ENCODE data around the gene TBC1D8B.

The TBC1D8B gene

DNA sequence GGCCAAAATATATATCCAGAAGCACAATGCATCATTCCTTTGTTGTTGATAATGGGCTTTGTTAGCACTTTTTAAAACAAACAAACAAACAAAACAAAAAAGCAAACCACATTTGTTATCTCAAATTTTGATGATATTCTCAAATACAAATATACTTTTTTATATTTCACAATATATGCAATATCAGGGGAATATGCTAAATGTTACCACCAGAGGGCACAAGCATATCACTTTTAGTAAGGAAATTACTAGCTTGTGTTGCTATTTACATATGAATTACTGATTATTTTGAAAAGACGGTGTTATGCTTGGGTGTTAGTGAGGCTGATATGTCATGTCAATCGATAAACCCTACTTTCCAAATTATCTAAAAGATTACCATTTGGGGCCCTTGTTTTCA is 71.6 kb downstream of the TBC1D8B start:
- CTCF ChIA-PET = interaction anchor here (0.6 to 2.1 kb wide), 7 partner anchors 11 to 247 kb away, joined by 3 to 8 read pairs (median 3); no protein-coding TSS in a partner anchor
- TF ChIP-seq FOXA1 (IDR thresholded peaks at IDR 0.05) (no peak), SUZ12 (IDR thresholded peaks at IDR 0.05) (no peak), HDGF (IDR thresholded peaks at IDR 0.05; ENCODE audit: borderline replicate concordance) (no peak), BHLHE40 (IDR thresholded peaks at IDR 0.05; ENCODE audit: borderline replicate concordance) (no peak), FOXM1 (IDR thresholded peaks at IDR 0.05; ENCODE audit: borderline replicate concordance) (no peak), ZNF384 (IDR thresholded peaks at IDR 0.05) (no peak)
- POLR2A ChIA-PET = no interaction called here
- no peak for DNase-seq (ENCODE audit: extremely low spot score)

DNA sequence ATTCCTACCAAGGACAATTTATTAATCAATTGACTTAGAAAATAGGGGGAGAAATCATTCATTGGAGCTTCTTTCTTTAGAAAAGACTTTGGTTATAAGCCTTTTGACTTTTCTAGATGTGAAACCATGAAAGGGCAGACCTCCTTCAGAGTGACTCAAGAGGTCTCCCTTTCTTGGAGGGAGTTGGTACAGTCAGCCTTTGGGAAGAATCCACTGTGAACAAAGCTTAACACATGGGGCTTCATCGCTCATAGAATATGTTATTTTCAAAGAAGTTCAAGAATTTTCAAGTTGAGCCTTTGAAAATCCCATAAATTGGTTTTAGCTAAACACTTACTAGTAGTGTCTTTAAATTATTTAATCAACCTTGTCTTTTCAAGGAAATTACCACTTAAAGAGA is 72.7 kb downstream of the TBC1D8B start:
- TF ChIP-seq SUZ12 (IDR thresholded peaks at IDR 0.05) (no peak), FOXM1 (IDR thresholded peaks at IDR 0.05; ENCODE audit: borderline replicate concordance) (no peak), NFRKB (IDR thresholded peaks at IDR 0.05) (no peak), HDGF (IDR thresholded peaks at IDR 0.05; ENCODE audit: borderline replicate concordance) (no peak), TARDBP (IDR thresholded peaks at IDR 0.05) (no peak), FOXA1 (IDR thresholded peaks at IDR 0.05) (no peak), FOXK2 (IDR thresholded peaks at IDR 0.05) (no peak), CTBP1 (IDR thresholded peaks at IDR 0.05; ENCODE audit: borderline replicate concordance) (no peak)
- TF ChIP-seq, protein P1, sequence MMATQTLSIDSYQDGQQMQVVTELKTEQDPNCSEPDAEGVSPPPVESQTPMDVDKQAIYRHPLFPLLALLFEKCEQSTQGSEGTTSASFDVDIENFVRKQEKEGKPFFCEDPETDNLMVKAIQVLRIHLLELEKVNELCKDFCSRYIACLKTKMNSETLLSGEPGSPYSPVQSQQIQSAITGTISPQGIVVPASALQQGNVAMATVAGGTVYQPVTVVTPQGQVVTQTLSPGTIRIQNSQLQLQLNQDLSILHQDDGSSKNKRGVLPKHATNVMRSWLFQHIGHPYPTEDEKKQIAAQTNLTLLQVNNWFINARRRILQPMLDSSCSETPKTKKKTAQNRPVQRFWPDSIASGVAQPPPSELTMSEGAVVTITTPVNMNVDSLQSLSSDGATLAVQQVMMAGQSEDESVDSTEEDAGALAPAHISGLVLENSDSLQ (IDR thresholded peaks at IDR 0.05) = no peak
- ChIA-PET CTCF (interaction anchor here (0.7 to 2.1 kb wide), 2 partner anchors 12 to 16 kb away, joined by 6 to 8 read pairs; no protein-coding TSS in a partner anchor), POLR2A (no interaction called here)
- DNase-seq (ENCODE audit: extremely low spot score) = no peak

DNA sequence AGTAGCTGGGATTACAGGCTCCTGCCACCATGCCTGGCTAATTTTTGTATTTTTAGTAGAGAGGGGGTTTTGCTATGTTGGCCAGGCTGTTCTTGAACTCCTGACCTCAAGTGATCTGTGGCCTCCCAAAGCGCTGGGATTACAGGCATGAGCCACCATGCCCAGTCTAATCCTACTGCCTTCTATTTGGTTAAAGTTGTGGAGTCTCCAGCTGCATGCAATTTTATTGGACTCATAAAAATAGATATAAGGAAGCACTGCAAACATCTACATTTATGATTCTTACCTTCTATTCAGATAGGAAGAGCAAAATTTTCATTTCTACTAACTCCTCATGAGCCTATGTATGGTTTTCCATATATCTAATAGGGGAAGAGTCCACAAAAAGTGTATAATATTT is 87.0 kb downstream of the TBC1D8B start:
- CTCF ChIA-PET = no interaction called here
- TF ChIP-seq NFRKB (IDR thresholded peaks at IDR 0.05) (no peak), BHLHE40 (IDR thresholded peaks at IDR 0.05; ENCODE audit: borderline replicate concordance) (no peak), FOXK2 (IDR thresholded peaks at IDR 0.05) (no peak), ARNT (IDR thresholded peaks at IDR 0.05) (no peak), L3MBTL2 (conservative IDR thresholded peaks at IDR 0.05) (no peak), HDGF (IDR thresholded peaks at IDR 0.05; ENCODE audit: borderline replicate concordance) (no peak), ELF4 (IDR thresholded peaks at IDR 0.05) (no peak)
- TF ChIP-seq, protein P1 (IDR thresholded peaks at IDR 0.05) = no peak
- DNase-seq (ENCODE audit: extremely low spot score) = no peak
- POLR2A ChIA-PET = no interaction called here

DNA sequence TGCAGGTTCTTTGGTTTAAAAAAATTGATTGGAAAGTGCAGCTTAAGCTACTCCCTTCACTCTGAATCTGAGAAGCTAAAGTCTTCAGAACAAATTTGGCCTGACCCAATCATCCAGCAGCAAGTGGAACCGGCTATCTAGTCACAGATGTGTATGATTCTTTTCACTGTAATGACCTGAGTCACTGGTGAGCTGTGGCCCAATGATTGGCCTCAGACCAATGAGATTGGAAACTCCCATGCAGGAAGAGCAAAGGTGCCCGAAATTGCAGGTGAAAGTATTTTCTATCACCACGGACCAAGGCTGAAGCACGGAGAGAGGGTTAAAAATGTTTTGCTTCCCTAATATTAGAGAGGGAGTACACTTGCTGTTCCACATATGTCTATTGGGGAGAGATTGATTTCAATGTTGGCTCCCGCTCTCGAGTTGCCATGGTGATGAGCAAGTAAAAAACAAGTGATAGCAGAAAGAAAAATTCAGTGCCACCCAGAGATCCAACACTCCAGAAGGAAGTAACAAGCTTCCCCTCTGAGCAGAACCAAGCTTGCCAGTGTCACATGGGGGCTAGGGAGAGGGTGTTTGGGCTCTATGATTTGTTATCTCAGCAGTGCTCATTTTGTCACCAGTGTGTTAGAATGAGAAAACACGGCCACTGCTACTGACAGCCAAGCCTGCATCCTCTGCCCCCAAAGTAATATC is 89.4 kb downstream of the TBC1D8B start:
- TF ChIP-seq LEF1 (IDR thresholded peaks at IDR 0.05; ENCODE audit: borderline replicate concordance) (no peak), HDGF (IDR thresholded peaks at IDR 0.05; ENCODE audit: borderline replicate concordance) (no peak), NFRKB (IDR thresholded peaks at IDR 0.05) (no peak), SUZ12 (IDR thresholded peaks at IDR 0.05) (no peak), FOXA1 (IDR thresholded peaks at IDR 0.05) (no peak), FOXK2 (IDR thresholded peaks at IDR 0.05) (no peak), L3MBTL2 (conservative IDR thresholded peaks at IDR 0.05) (no peak), ELF4 (IDR thresholded peaks at IDR 0.05) (no peak), ARNT (IDR thresholded peaks at IDR 0.05) (no peak)
- TF ChIP-seq, protein P1 (IDR thresholded peaks at IDR 0.05) = no peak
- DNase-seq (ENCODE audit: extremely low spot score) = no peak
- ChIA-PET POLR2A (no interaction called here), CTCF (interaction anchor here (0.5 to 0.8 kb wide), 2 partner anchors 282 to 436 kb away, joined by 3 read pairs; no protein-coding TSS in a partner anchor)

DNA sequence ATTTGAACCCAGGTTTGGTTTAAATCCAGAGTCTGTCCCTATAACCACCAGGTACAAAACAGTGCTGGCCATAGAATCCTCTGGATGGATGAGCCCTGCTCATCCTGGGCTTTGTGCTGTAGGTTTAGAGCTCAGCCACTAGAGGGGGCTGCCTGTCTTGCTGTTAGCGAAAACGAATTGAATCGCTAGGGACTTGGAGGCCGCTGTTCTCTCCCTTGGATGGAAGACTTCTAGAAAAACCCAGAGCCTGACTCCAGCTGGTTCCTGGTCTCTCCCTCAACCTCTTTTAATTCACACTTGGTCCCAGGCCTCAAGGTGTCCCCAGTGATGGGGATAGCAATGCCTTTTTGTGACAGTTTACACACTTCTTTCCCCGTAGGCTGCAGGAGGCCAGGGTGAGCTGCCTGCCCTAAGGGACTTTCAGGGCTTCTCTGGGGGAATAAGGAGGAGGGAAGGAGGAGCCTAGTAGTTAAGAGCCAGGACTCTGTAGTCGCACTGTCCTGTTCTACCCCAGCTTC is 92.0 kb downstream of the TBC1D8B start:
- POLR2A ChIA-PET = interaction anchor here (1.1 kb wide), 1 partner anchor 11 kb away, joined by 3 read pairs; no protein-coding TSS in a partner anchor
- DNase-seq (ENCODE audit: extremely low spot score) = peak; percentile 85
- no peak for TF ChIP-seq ELF4 (IDR thresholded peaks at IDR 0.05)
- TF ChIP-seq FOXM1 (IDR thresholded peaks at IDR 0.05; ENCODE audit: borderline replicate concordance) = no peak
- TF ChIP-seq FOXK2 (IDR thresholded peaks at IDR 0.05) = no peak
- no peak for TF ChIP-seq ARNT (IDR thresholded peaks at IDR 0.05)
- TF ChIP-seq SUZ12 (IDR thresholded peaks at IDR 0.05) = no peak
- no peak for TF ChIP-seq L3MBTL2 (conservative IDR thresholded peaks at IDR 0.05)
- TF ChIP-seq BHLHE40 (IDR thresholded peaks at IDR 0.05; ENCODE audit: borderline replicate concordance) = no peak
- no peak for TF ChIP-seq SP1 (IDR thresholded peaks at IDR 0.05)
- no peak for TF ChIP-seq LEF1 (IDR thresholded peaks at IDR 0.05; ENCODE audit: borderline replicate concordance)
- no peak for TF ChIP-seq ZNF384 (IDR thresholded peaks at IDR 0.05)
- no peak for TF ChIP-seq NFRKB (IDR thresholded peaks at IDR 0.05)
- TF ChIP-seq CTBP1 (IDR thresholded peaks at IDR 0.05; ENCODE audit: borderline replicate concordance) = no peak
- no peak for TF ChIP-seq TARDBP (IDR thresholded peaks at IDR 0.05)
- no peak for TF ChIP-seq FOXA1 (IDR thresholded peaks at IDR 0.05)
- no peak for TF ChIP-seq HDGF (IDR thresholded peaks at IDR 0.05; ENCODE audit: borderline replicate concordance)
- TF ChIP-seq, protein P1 (IDR thresholded peaks at IDR 0.05) = no peak

More for the DNA sequence above, 92.0 kb downstream of the TBC1D8B start:
- CTCF ChIA-PET = interaction anchor here (0.6 to 2.0 kb wide), 14 partner anchors 10 to 1105 kb away, joined by 3 to 22 read pairs (median 3); partner anchors contain the start of gene RIPPLY1
